Tibial artery (tissue), 4 donors: Measurements from ENCODE around the gene MYLK.

Source experiments
- DNase-seq, 2 donors: peaks; one replicate each; pipeline ENCODE4 v3.0.0-alpha.2; 2019
- H3K27ac ChIP-seq, 2 donors: fragments of 200-600 bp; sonication (generic) in 1 of 2; 1 replicate in 1 of 2; 2 replicates in 1 of 2; pipeline ENCODE4 v1.5.1; 2018 to 2019; ENCODE audit warnings: mild to moderate bottlenecking in 1 of 2
- H3K27me3 ChIP-seq, 2 donors: fragments of 200-600 bp; sonication (generic) in 1 of 2; one replicate each; pipeline versions ENCODE4 v1.5.1 to v1.6.0; 2016 to 2019
- H3K36me3 ChIP-seq, 3 donors: fragments of 200-600 bp; sonication (generic) in 2 of 3; one replicate each; pipeline ENCODE4 v1.5.1; 2016 to 2019; ENCODE audit warnings: mild to moderate bottlenecking in 2 of 3
- H3K4me1 ChIP-seq, 4 donors: fragments of 200-600 bp; sonication (generic) in 2 of 4; 1 replicate in 3 of 4; 2 replicates in 1 of 4; pipeline ENCODE4 v1.5.1; 2016 to 2019
- H3K4me3 ChIP-seq, 2 donors: fragments of 200-600 bp; sonication (generic) in 1 of 2; 1 replicate in 1 of 2; 2 replicates in 1 of 2; pipeline ENCODE4 v1.5.1; 2018 to 2019; ENCODE audit warnings: mild to moderate bottlenecking in 2 of 2
- H3K9me3 ChIP-seq, 3 donors: fragments of 200-600 bp; sonication (generic) in 1 of 3; one replicate each; pipeline ENCODE4 v1.5.1; 2016 to 2019
- CTCF ChIP-seq, 2 experiments: fragments of 200-600 bp in 1 of 2; fragments of 450-650 bp in 1 of 2; IDR thresholded peaks; one replicate each; pipeline ENCODE4 v1.5.1; 2017 to 2019; ENCODE audit warnings: antibody characterized with exemption in 2 of 2, mild to moderate bottlenecking in 1 of 2, moderate library complexity in 1 of 2
- intact Hi-C: fragments of 100-400 bp; cut with DNase I; formaldehyde crosslinking; loops from one replicate; pipeline ENCODE4 v1.15.0; 2023; ENCODE audit warnings: low total_unique reads

MYLK gene

DNA sequence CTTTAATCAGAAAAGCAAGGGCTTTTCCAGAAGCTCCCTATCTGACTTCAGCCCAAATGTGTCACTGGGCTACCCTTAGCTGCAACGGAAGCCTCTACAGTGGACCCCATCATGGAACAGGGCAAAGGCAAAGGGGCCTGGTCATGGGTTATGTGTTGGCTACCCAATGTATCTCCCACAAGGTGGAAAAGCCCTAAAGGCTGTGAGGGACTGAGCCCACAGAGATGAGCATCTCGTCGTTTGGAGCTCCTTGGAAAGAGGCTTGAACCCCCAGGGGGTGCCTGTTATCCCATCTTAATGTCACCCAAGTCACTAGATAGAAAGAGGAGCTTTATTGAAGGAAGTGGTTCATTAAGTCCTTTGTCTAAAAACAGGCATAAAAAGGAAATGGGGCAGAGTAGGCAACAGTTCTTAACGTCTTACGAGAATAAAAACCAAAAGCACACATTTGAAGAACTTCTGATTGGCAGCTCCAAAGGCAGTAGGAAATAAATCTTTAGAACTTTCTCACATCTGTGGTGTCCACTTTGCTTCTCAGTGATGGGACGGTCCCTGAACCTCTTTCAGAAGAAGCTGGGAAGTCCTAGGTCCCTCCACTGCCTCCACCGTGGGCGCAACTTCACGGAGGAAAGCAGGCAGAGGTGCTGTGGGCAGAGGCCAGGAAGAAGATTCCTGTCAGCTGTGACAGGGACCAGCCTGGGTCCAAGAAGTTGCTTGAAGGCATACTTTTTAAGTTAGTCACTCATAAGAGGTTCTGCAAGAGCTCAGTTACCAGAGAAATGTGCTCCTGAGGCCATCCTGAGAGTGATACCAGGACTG is 93.7 kb downstream of the MYLK start:
- intact Hi-C loops = no loop called here
- no peaks in the 10 kb centered on the region for H3K27me3 ChIP-seq
- peaks cover 0 to 17% (median 0%) of the 10 kb centered on the region in 3 donors for H3K36me3 ChIP-seq
- no peak for TF ChIP-seq CTCF (IDR thresholded peaks at IDR 0.05)
- H3K4me3 ChIP-seq = no peak overlapping the region
- DNase-seq = no peak
- peaks cover 0 to 3% (median 0%) of the 10 kb centered on the region in 4 donors for H3K4me1 ChIP-seq
- H3K27ac ChIP-seq = no peak overlapping the region
- H3K9me3 ChIP-seq = no peaks in the 10 kb centered on the region

- H3K36me3 ChIP-seq = peaks cover 0 to 17% (median 0%) of the 10 kb centered on the region in 3 donors
- DNase-seq = no peak
- peaks cover 0 to 3% (median 0%) of the 10 kb centered on the region in 4 donors for H3K4me1 ChIP-seq
- TF ChIP-seq CTCF (IDR thresholded peaks at IDR 0.05) = no peak
- H3K27me3 ChIP-seq = no peaks in the 10 kb centered on the region
- no peak overlapping the region for H3K27ac ChIP-seq
- intact Hi-C loops = no loop called here
- no peak overlapping the region for H3K4me3 ChIP-seq
- H3K9me3 ChIP-seq = no peaks in the 10 kb centered on the region
Observed at GRCh38 chr3:123789760-123790159, 94.4 kb downstream of the MYLK start.

- intact Hi-C loops = no loop called here
- Histone ChIP-seq H3K27me3 (no peaks in the 10 kb centered on the region), H3K4me1 (peaks cover 0 to 4% (median 0%) of the 10 kb centered on the region in 4 donors), H3K27ac (no peak overlapping the region), H3K9me3 (no peaks in the 10 kb centered on the region), H3K36me3 (peaks cover 0 to 17% (median 0%) of the 10 kb centered on the region in 3 donors), H3K4me3 (no peak overlapping the region)
- no peak for DNase-seq
- TF ChIP-seq CTCF (IDR thresholded peaks at IDR 0.05) = no peak
Observed at GRCh38 chr3:123789160-123789559, 95.0 kb downstream of the MYLK start.

- peaks cover 0 to 17% (median 0%) of the 10 kb centered on the region in 3 donors for H3K36me3 ChIP-seq
- intact Hi-C loops = no loop called here
- no peak for DNase-seq
- no peaks in the 10 kb centered on the region for H3K27me3 ChIP-seq
- no peak overlapping the region for H3K4me3 ChIP-seq
- peaks cover 0 to 8% (median 0%) of the 10 kb centered on the region in 4 donors for H3K4me1 ChIP-seq
- no peak overlapping the region for H3K27ac ChIP-seq
- no peaks in the 10 kb centered on the region for H3K9me3 ChIP-seq
- TF ChIP-seq CTCF (IDR thresholded peaks at IDR 0.05) = no peak
Observed at GRCh38 chr3:123788710-123789109, 95.4 kb downstream of the MYLK start.

DNA sequence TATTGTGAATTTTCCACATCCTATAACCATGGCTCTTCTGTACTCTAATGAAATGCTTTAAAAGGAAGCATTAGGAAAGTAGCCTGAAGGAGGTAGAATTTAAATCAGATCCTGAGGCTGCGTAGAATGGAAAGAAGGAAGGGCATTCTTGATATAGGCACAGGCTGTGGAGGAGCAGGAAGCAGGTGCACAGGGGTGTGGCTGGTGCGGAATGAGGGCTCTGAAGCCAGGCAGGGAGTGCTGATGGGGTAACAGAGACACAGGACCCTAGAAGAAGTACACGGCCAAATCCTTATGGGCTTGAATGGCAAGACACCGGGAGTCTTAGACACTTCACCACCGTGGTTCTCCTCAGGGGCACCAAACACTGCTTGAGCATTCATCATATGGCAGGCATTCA is 97.0 kb downstream of the MYLK start:
- intact Hi-C loops = no loop called here
- DNase-seq = no peak

More for the DNA sequence above, 97.0 kb downstream of the MYLK start:
- H3K36me3 ChIP-seq = peaks cover 0 to 13% (median 0%) of the 10 kb centered on the region in 3 donors
- H3K9me3 ChIP-seq = no peaks in the 10 kb centered on the region
- H3K4me1 ChIP-seq = peaks cover 0 to 24% (median 6%) of the 10 kb centered on the region in 4 donors
- TF ChIP-seq CTCF (IDR thresholded peaks at IDR 0.05) = no peak
- no peak overlapping the region for H3K4me3 ChIP-seq
- no peak overlapping the region for H3K27ac ChIP-seq
- H3K27me3 ChIP-seq = no peaks in the 10 kb centered on the region
